Endothelial cell of umbilical vein (primary cell): ENCODE measurements around the gene XRRA1.

Source experiments
- EZH2 ChIP-seq: IDR thresholded peaks from 2 replicates; pipeline ENCODE4 v1.6.1; 2012; ENCODE audit warnings: borderline replicate concordance, low read depth, mild to moderate bottlenecking, moderate library complexity, low read length, inconsistent platforms; ENCODE audit not compliant: severe bottlenecking
- GATA2 ChIP-seq: IDR thresholded peaks from 2 replicates; pipeline ENCODE4 v1.7.0; 2011; ENCODE audit warnings: low read depth, mild to moderate bottlenecking, moderate library complexity, mixed read lengths, low read length; ENCODE audit not compliant: insufficient read length, insufficient read depth
- MYC ChIP-seq: IDR thresholded peaks from one replicate; pipeline ENCODE4 v1.6.1; 2011; ENCODE audit warnings: mild to moderate bottlenecking, low read depth, low read length
- POLR2A ChIP-seq: IDR thresholded peaks from 2 replicates; pipeline ENCODE4 v1.6.1; 2012; ENCODE audit warnings: low read depth, mild to moderate bottlenecking, control low read depth, low read length
- POLR2AphosphoS5 ChIP-seq: IDR thresholded peaks from 2 replicates; pipeline ENCODE4 v1.6.1; 2012; ENCODE audit warnings: low read depth, mild to moderate bottlenecking, control low read depth, low read length, moderate library complexity; ENCODE audit not compliant: insufficient read depth
- TF ChIP-seq, protein P1 (sequence below), 2 donors: IDR thresholded peaks; 1 replicate in 1 of 2; 2 replicates in 1 of 2; pipeline ENCODE4 v1.5.1; 2011; ENCODE audit warnings: low read length in 2 of 2, mild to moderate bottlenecking in 2 of 2, moderate library complexity in 2 of 2, control low read depth in 1 of 2, inconsistent platforms in 1 of 2, low read depth in 1 of 2; ENCODE audit not compliant: insufficient read depth in 1 of 2; ENCODE audit errors: extremely low read depth in 1 of 2
- TF ChIP-seq, protein P2 (sequence below): IDR thresholded peaks from 2 replicates; pipeline ENCODE4 v1.6.1; 2011; ENCODE audit not compliant: insufficient read depth, insufficient read length

DNA sequence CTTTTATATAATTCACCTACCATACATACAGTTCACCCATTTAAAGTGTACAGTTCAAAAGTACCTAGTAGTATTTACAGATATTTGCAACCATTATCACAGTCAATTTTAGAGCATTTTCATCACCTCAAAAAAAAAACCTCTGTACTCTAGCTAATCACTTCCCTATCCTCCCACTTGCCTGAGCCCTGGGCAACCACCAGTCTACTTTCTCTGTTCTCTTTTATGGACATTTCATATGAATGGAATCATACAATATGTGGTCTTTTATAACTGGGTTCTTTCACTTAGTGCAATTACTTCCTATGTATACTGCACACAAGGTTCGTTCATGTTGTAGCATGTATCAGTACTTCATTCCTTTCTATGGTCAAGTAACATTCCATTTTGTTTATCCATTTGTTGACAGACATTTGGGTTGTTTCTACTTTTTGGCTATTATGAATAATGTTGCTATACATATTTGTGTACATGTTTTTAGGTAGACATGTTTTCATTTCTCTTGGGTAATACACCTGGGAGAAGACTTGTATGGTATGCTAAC lies 22.0 kb upstream of the XRRA1 start:
- TF ChIP-seq, protein P1, sequence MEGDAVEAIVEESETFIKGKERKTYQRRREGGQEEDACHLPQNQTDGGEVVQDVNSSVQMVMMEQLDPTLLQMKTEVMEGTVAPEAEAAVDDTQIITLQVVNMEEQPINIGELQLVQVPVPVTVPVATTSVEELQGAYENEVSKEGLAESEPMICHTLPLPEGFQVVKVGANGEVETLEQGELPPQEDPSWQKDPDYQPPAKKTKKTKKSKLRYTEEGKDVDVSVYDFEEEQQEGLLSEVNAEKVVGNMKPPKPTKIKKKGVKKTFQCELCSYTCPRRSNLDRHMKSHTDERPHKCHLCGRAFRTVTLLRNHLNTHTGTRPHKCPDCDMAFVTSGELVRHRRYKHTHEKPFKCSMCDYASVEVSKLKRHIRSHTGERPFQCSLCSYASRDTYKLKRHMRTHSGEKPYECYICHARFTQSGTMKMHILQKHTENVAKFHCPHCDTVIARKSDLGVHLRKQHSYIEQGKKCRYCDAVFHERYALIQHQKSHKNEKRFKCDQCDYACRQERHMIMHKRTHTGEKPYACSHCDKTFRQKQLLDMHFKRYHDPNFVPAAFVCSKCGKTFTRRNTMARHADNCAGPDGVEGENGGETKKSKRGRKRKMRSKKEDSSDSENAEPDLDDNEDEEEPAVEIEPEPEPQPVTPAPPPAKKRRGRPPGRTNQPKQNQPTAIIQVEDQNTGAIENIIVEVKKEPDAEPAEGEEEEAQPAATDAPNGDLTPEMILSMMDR (IDR thresholded peaks at IDR 0.05; ENCODE audit: extremely low read depth in 1 of 2, insufficient read depth in 1 of 2, low read depth in 1 of 2, low read length in 2 of 2), result no peak
- TF ChIP-seq POLR2A (no peak), MYC (no peak), POLR2AphosphoS5 (no peak), GATA2 (no peak), EZH2 (no peak)
- TF ChIP-seq, protein P2, sequence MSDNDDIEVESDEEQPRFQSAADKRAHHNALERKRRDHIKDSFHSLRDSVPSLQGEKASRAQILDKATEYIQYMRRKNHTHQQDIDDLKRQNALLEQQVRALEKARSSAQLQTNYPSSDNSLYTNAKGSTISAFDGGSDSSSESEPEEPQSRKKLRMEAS, result no peak
